Activated T-cell treated with anti-CD3 and anti-CD28 coated beads for 4 hours (primary cell): ENCODE data around the gene RPS6KA2.
"Not testable (repeated sequence)": the region's sequence is repeated elsewhere in the genome, so short reads cannot be mapped to it uniquely, and the experiment has no call there.

ENCODE experiments used
- DNase-seq: peaks from one replicate; pipeline ENCODE4 v3.0.0-alpha.2; 2020

The RPS6KA2 gene

DNA sequence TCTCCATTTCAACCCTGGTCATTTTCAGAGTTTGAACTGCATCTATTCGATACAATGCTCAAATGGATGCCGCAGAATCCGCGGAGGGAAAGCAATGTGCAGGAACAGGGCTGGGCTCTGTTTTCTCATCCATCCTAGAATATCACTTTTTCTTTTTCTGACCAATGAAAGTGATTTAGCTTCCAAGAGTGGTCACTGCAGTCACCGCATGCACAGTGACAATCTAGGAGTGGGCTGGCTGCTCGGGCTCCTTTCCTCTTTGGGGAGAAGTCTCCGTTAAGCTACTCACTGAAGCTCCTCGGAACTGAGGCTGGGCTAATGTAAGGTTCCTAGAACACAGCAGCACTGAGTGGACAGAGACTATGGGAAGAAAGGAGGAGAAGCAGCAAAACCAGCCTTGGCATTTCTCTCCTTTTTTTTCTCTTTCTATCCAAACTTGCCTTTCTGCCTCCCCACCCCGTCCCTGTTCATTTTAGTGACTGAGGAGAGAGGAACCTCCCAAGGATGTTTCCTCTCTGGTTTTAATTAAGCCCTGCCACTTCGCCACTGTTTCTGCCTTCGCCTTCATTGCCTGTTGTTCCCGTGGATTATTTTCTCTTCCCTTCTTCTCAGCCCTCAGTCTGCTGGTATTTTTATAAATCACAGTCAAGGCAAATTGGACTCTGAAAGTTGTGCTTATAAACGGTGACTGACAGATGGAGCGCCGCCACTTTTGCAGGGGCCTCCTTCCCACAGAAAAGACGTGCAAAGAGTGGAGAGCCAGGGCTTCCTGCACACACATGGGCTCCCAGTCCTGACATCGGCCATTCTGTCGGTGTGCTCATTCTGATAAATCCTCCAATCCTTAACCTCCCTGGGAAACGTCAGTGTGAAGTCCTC lies 81.7 kb downstream of the RPS6KA2 start:
- DNase-seq = no peak

DNA sequence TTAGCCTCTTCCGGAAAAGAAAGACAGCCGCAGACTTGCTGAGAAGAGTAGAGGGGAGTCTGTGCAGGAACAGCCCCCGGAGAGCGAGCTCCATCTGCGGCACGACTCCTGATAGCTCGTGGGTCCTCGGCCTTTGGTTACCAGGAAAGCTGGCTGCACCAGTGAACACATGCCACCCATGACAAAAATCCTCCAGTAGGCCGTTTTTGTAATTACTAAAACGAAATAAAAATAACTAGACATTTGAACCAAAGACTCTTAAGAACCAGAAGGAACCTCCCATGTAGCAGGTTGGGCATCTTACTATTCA lies 82.8 kb downstream of the RPS6KA2 start:
- no peak for DNase-seq

DNA sequence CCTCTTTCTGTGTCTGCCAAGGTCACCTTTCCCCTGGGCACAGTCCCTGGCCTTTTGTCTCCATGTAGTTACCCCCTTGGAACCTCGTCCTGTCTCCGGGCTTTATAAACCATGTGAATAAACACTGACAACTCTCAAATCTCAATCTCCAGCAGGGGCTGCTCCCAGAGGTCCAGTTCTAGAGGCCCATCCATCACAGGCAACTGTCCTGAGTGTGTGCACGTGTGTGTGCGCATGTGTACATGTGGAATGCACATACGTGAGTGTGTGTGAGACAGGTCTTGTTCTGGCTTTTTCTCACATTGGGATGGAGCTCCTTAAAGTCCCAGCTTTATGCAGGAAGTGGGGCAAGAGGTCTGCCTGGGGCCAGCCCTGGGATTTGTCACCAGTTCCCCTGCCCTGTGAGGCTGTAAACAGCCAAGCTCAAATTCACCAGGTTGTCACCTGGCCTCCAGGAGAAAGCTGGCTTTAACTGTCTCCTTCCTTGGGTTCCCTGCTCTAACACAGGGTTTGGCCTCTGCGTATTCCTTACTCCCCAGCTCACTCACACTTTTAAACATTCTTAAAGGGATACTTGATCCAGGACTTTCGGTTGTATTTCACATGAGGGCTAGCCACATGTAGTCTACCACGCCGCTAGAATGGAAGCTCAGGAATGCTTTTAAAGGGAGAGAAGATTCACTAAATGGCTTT lies 83.3 kb downstream of the RPS6KA2 start:
- no peak for DNase-seq

DNA sequence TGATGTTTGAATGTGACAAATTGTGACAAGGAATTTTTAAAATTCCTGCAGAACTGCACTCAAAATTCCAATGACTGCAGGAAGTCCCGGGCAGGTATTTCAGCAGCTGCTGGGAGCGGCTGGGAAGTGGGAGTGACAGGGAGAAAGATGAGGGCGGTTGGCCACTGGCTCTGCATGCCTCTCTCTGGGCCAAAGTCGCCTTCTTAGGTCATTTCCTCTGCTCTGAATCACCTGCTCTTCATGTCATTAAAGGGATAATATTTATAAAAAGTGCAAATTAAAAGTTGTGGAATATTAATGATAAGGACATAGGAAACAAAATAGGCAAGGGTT lies 84.5 kb downstream of the RPS6KA2 start:
- DNase-seq = no peak

DNA sequence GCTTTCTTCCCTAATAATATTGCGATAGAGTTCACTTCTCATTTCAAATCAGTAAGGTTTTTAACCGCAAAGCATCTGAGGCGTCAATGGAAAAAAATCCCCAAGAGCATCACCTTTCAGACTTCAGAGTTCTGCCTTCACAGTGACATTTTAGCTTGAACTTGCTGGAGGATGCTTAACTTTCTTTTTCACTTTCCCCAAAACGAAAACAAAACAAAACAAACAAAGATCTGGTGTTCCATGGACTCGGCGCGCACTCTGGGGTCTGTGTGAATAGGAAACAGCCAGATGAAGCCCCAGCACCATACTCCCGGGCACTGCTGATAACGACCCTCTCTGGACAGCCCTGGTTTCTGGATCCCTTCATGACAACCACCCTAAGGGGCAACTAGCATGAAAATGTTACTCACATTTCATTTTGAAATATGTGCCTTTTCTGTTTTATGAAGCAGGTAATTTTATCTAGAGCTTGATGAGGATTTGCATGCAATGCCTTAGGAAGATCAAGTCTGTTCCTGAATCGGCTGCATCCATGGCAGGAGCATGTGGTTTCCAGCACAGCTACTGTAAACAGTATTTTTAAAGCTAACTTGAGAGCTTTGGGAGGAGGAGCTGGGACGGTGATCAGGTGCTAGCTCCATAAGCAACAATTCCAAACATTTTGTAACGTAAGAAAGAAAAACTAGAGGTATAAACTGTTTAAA lies 85.0 kb downstream of the RPS6KA2 start:
- DNase-seq = no peak

DNA sequence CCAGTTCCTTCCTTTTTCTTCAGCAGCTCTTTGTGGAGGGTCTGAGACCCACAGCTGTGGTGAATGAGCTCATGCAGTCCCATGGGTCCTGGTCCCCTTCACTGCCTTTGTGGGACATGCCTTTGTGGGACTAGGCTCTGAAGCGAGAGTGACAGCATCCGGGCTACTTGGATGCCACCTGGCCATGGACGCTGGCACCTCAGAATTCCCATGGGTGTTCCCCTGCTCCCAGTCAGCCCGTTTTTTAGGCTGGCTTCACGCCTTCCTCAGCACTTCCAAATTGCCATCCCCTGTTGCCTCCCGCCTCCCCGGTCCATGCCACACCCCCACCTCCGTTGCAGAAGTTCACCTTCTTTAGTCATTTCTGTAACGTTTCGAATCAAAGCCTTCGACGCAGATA lies 85.7 kb downstream of the RPS6KA2 start:
- no peak for DNase-seq

DNA sequence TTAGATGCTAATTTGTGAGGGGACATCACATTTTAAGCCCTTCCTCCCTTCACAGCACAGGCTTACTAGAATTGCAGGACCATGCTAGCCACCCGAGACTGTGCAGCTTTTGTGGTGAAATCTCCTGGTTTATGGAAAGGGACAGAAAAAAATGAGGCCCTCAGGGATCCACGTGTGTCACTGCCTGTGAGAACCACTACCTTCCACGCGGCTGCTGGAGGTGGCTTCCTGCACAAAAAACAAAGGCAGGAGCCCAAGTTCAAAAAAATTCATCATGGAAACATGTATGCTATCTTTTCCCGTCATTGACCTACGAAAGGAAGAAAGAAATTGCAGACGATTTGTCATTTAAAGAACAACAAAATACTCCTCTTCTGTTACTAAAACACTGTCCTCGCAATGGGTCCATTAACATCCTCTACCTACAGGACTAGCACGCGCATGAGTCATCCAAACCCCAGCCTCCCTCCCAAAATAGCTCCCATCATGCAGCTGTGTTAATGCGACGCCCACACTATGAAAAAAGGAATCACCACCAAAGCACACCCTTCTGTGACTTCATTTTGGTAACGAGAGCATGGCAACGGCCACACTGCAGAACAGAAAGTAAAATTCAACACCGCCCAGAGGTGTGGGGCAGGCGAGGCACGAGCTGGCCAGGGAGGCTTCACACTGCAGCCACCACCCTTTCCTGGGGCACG lies 86.3 kb downstream of the RPS6KA2 start:
- peak; percentile 45 for DNase-seq

DNA sequence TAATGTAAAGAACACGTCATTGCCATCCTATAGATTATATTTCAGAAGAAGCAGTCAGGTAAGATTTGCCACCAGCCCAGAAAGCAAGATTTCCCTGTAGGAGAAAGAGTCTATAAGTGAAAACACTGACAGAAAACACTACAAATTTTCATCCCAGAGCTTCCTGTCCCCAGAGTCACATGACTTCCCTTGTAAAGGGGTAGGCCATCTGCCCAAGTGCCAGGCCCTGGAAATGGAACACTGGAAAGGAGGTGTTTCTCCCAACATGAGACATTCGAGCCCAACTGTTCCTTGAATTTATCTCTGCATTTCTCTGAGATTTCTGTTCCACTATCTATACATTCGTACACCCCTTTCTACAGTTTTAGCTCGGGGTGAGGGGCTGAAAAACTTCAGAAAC lies 87.5 kb downstream of the RPS6KA2 start:
- no peak for DNase-seq

DNA sequence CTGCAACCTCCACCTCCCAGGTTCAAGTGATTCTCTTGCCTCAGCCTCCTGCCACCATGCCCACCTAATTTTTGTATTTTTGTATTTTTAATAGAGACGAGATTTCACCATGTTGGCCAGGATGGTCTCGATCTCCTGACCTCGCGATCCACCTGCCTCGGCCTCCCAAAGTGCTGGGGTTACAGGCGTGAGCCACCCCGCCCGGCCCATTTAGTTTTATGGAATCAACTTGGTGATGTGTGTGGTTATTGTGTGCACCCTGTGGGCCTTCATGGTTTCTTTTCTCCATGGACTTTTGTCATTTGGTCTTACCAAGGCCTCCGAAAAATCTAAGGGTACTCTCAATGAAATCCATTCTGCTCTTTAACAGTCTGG lies 88.1 kb downstream of the RPS6KA2 start:
- DNase-seq = not testable (repeated sequence)

DNA sequence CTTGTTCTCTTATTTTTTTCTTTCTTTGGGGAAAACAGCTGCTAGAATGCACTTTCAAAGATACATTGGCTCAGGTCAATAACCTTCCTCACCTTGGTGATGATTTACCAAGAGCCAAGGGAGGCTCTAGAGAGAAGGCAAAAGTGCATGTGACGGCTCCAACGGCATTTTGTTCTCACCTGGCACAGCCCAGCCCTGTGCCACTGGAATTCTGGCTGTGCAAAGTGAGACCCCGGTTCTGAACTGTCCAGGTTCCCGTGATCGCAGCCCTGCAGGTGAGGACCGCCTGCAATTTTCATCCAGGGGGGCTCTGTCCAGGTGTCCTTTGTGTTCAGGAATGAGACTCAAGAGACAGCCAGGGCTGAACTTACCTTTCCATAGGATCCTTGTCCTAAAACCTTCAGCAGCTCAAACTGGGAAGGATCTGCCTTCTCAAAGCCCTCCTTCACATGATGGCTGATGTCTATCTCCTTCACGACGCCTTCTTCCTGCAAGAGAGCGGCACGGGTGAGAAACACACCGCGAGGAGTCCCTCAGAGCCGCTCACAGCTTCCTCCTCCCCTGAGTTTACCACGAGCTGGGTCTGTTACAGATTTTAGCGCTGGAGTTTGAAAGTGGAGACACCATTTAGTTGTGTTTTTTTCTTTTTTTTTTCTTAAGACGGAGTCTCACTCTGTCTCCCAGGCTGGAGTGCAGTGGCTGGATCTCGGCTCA lies 88.6 kb downstream of the RPS6KA2 start:
- DNase-seq = no peak

DNA sequence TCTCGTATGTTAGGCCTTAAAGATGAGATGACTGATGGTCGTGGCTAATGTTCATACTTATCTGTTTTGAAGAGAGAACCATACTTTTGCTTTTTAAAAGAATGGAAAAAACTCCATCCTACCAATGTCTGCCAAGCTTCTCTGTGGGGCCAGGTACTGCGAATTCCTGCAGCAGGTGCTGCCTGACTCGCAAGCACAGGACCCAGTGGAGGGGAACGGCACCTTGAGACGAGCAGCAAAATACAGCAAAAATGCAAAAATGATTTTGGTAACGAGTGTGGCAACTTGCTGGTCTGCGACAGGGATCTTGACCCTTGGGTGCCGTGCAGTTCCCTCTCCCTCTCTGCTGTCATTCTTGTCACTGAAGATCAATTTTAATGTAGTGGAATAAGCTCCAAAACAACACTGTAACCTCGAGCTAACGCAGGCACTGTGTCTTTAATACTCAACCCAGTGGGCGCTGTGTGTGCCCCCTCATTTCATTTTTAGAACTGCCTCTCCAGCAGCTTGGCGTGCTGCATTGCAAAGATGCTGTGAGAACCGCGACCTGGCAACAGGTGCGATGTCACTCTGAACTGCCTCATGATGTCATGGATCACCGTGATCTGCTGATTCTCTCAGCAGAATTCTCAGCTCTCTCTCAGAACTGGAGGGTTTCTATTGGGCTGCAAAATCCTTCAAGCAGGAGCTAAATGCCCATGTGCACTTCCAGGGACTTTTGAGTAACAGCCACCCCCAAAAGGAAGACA lies 92.2 kb downstream of the RPS6KA2 start:
- no peak for DNase-seq

DNA sequence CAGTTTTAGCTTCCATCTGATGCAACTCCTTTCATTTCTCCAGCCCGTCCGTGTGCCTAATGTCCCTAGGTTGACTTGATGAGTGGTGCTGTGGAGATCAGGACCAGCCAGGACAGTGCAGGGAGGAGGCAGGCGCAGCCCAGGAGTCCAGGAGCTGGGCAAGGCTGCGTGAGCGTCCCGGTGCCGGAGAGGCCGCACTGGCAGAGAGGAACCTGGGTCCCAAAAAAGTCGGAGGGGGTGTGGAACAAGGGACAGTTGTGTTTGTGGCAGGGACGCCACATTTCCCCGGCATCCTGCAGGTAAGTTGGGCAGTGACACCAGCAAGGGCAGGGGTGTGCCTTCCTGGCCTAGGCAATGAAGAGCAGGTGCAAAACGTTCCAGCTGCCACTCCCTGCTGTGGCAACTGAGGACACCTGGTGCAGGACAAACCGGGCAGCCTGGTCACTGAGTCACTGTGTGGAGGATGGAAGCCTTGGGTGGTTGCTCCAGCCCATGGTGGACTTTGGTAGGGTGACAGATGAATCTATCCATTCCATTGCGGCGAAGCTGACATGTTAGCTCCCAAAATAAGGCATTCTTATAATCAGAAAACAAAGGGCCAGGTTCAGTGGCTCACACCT lies 93.7 kb downstream of the RPS6KA2 start:
- DNase-seq = no peak

DNA sequence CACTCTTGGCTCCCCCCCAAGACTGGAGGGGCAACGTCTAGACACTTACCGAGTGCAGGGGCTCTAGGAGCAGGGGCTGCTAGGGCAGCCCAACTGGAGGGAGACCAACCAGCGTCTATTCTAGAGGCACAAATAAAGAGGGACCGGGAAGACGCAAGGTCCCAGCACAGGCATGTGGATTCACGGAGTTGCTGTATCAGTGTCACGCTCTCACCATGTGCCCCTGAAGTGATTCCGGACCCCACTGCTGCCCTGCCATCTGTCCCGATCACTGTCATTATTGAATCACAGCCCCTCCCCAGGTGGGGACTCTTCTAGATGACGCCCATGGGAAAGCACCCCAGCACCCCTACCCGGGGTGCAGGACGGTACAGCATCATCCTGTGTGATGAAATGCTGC lies 94.7 kb downstream of the RPS6KA2 start:
- no peak for DNase-seq

DNA sequence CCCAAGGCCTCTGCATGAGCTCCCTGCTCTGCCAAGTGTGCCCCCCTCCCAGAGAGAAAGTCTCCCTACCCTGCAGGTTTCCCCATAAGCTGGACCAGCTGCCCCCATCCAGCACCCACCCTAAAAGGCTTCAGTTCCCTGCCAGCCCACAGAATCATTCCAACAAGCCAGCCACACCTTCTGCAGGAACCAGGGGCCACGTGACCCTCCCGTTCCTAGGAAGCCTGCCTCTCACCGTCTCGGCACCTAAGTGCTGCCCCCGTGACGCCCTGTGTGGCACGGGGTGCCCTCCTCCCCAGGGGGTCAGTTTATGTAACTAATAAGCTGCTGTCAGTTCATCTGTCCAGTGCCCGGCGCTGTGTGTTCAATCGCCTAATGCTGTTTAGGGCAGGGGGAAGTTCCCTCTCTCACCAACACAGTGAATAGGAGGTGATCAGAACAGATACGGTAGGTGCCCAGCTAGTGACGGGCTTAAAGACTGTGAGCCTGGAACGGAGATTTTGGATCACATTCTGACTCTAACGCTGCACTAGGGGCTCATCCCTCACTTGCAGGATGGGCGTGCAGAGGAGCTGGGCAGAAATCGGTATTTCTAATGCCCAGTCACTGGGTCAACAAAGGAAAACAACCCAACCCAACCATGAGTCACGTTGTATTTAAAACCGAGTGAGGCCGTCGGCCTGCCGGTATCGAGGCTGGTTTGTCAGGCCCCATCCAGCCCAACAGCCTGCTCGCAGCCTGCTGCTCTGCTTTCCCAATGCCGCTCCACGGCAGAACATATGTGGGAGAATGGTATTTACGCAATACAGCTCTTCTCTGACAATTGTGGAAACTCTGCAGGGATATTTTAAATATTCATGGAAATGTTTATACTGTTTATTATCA lies 96.6 kb downstream of the RPS6KA2 start:
- no peak for DNase-seq

DNA sequence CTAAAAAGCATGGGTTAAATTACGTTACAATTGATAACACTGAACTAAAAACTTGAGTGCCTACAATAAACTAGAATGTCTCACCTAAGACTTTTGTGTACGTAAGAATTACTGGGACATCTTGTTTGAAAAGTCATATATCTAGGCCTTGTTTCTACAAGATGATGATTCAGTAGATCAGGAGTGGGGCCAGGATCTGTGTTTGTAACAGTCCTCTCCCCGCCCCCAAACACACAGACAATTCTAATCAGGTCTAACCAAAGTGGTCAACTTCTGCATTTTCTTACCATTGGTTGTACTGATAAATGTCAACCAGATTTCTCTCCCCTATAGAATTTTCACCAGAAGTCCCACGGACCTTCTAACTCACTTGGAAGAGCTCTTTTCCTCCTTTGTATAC lies 97.5 kb downstream of the RPS6KA2 start:
- DNase-seq = no peak

DNA sequence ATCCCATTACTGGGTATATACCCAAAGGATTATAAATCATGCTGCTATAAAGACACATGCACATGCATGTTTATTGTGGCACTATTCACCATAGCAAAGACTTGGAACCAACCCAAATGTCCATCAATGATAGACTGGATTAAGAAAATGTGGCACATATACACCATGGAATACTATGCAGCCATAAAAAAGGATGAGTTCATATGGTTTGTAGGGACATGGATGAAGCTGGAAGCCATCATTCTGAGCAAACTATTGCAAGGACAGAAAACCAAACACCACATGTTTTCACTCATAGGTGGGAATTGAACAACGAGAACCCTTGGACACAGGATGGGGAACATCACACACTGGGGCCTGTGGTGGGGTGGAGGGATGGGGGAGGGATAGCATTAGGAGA lies 98.0 kb downstream of the RPS6KA2 start:
- not testable (repeated sequence) for DNase-seq

DNA sequence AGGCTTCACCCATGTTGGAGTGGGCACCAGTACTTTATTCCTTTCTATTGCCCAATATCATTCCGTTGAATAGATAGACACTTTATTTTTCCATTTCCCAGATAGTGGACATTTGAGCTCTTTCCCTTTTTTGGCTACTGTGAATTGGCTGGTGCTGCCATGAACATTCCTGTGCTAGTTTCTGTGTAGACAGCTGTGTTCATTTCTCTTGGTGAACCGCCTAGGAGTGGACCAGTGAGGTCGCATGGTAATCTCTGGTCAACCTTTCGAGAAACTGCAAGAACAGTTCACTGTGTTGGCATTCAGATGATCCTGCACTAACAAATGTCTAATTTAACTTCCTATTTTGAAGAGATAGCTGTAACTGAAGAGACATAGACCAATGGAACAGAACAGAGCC lies 99.2 kb downstream of the RPS6KA2 start:
- no peak for DNase-seq

DNA sequence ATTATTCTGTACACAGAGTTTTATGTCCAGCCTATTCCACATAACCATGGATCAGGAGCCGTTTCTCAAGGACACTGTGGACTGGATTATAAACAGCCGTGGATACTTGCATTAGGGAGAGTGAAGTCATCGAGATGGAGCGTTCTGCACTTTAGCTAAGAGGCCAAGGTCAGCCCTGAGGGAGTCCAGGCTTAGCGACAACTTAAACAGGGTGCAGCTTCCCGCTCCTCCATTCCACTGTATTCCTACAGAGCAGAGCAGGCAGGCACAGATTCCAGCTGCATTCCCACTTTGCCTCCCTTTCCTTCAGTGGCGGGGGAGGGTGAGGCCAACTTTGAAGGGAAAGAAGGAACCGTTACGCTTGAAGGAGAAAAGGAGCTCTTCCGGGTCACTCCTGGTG lies 100.1 kb downstream of the RPS6KA2 start:
- no peak for DNase-seq

DNA sequence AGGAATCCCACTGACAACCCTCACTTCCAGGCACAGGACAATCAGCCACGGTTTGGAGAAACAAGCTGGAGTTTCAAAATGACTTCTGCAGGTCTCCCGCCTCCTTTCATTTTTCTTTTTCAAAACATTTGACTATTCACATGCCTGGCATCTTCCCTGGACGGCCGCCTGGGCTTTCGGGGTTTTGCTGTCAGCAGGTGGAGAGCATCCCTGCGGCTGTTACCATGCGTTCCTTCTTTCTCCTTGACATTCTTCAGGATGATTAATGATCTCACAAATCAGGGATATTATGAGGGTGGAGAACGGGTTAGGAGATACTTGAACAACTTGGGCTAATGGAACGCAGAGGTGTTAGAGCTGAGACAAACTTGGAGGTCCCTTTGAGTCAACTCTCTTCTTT lies 101.5 kb downstream of the RPS6KA2 start:
- DNase-seq = no peak

DNA sequence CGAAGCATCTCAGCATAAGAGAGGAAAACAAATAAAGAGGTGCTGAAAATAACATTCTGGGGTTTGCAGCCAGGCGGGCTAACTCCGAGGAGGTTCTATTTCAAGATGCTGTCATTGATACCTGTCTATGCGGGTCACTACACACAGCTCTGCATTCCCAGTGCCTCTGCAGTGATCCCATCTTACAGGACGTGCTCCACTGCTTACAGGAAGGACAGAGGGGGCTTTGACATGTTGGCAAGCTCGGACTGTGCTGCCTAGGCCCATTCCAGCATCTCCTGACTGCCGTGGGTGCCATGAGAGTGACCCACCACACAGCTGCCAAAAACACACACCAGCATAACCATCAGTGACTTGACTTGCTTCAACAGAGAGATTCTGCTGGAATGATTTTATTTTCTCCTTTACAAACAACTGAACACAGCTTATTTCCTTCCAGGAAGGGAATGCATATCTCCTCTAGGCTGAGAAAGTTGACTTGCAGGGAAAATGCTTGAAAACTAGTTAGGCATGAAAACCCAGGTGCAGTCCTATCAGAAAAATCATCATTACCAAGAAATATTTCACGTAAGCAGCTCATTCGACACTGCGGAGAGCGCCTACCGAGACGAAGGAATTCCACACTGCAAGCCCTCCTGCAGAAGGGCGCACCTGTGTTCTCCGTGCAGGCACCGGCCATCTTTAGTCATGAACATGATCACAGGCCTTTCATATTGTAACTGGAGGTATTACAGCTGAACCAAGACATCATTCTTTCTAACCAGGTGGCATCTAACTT lies 103.1 kb downstream of the RPS6KA2 start:
- no peak for DNase-seq
